C4-2B (cell line): ENCODE data around the gene TICAM2.

Experiments
- CTCF ChIP-seq: fragments of 450-650 bp; conservative IDR thresholded peaks from 2 replicates; pipeline ENCODE4 v1.5.1; 2017; ENCODE audit warnings: mild to moderate bottlenecking
- ZFX ChIP-seq: fragments of 450-650 bp; IDR thresholded peaks from 2 replicates; pipeline ENCODE4 v1.6.1; 2017

GRCh38 chr5:115541611-115542010, 60.7 kb downstream of the TICAM2 start:
- TF ChIP-seq CTCF (peak; percentile 18; the same call in 1 of the 2 replicates), ZFX (no peak)
